ENCODE results near the gene DCXR.

DNA sequence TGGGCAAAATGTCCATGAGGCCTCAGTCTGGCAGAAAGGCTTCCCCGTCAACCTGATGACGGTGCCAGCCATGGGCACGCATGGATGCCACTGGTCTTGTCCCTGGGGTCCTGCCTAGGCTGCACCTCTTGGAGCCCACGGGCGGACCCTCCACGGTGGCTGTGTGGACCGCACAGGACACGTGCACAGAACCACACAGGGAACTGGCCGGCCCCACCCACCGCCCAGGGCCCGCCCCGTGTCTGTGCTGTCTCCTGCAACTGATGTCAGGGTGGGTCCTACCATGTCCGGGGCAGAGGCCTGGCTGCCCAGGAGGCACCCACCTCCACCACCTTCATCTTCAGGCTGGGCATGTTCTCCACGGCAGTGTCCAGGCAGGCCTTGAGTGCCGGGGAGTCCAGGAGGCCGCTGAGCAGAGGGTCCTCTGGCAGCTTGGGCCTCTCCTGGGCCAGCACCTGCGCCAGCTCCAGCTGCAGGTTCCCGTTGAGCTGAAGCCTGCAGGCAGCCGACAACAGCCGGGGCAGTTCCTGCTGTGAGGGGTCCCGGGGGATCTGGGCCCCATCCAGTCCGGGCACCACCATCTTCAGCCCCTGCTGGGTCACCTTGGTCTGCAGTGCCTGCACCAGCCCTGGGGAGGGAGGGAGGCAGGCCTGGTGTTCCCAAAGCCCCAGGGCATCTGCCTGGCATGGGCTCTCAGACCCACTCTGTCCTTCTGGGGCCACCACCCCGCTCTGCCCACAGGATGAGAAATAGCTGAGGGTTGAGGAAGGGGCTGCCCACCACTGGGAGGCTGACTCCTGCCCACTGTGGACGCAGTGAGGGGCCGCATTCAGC, 48.7 kb upstream of the DCXR start:
- TF ChIP-seq, protein P1, sequence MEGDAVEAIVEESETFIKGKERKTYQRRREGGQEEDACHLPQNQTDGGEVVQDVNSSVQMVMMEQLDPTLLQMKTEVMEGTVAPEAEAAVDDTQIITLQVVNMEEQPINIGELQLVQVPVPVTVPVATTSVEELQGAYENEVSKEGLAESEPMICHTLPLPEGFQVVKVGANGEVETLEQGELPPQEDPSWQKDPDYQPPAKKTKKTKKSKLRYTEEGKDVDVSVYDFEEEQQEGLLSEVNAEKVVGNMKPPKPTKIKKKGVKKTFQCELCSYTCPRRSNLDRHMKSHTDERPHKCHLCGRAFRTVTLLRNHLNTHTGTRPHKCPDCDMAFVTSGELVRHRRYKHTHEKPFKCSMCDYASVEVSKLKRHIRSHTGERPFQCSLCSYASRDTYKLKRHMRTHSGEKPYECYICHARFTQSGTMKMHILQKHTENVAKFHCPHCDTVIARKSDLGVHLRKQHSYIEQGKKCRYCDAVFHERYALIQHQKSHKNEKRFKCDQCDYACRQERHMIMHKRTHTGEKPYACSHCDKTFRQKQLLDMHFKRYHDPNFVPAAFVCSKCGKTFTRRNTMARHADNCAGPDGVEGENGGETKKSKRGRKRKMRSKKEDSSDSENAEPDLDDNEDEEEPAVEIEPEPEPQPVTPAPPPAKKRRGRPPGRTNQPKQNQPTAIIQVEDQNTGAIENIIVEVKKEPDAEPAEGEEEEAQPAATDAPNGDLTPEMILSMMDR (conservative IDR thresholded peaks at IDR 0.05; ENCODE audit: low read depth in 2 of 2) = no peak
- TF ChIP-seq POLR2AphosphoS5 (IDR thresholded peaks at IDR 0.05; ENCODE audit: low read depth) (no peak), EZH2phosphoT487 (IDR thresholded peaks at IDR 0.05; ENCODE audit: unreplicated experiment) (no peak), EZH2 (IDR thresholded peaks at IDR 0.05; ENCODE audit: low read depth, unreplicated experiment) (no peak), JUNB (IDR thresholded peaks at IDR 0.05; ENCODE audit: unreplicated experiment) (no peak), CREB1 (CRISPR knock-in tag; IDR thresholded peaks at IDR 0.05; ENCODE audit: low read depth) (no peak), STAT1 (IDR thresholded peaks at IDR 0.05; ENCODE audit: unreplicated experiment) (no peak), ZNF331 (CRISPR knock-in tag; IDR thresholded peaks at IDR 0.05; ENCODE audit: low read depth) (no peak), NANOG (IDR thresholded peaks at IDR 0.05; ENCODE audit: borderline replicate concordance) (no peak), ZNF114 (CRISPR knock-in tag; IDR thresholded peaks at IDR 0.05) (no peak)
- TF ChIP-seq, protein P2, sequence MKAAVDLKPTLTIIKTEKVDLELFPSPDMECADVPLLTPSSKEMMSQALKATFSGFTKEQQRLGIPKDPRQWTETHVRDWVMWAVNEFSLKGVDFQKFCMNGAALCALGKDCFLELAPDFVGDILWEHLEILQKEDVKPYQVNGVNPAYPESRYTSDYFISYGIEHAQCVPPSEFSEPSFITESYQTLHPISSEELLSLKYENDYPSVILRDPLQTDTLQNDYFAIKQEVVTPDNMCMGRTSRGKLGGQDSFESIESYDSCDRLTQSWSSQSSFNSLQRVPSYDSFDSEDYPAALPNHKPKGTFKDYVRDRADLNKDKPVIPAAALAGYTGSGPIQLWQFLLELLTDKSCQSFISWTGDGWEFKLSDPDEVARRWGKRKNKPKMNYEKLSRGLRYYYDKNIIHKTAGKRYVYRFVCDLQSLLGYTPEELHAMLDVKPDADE (IDR thresholded peaks at IDR 0.05) = no peak
- TF ChIP-seq, protein P3, sequence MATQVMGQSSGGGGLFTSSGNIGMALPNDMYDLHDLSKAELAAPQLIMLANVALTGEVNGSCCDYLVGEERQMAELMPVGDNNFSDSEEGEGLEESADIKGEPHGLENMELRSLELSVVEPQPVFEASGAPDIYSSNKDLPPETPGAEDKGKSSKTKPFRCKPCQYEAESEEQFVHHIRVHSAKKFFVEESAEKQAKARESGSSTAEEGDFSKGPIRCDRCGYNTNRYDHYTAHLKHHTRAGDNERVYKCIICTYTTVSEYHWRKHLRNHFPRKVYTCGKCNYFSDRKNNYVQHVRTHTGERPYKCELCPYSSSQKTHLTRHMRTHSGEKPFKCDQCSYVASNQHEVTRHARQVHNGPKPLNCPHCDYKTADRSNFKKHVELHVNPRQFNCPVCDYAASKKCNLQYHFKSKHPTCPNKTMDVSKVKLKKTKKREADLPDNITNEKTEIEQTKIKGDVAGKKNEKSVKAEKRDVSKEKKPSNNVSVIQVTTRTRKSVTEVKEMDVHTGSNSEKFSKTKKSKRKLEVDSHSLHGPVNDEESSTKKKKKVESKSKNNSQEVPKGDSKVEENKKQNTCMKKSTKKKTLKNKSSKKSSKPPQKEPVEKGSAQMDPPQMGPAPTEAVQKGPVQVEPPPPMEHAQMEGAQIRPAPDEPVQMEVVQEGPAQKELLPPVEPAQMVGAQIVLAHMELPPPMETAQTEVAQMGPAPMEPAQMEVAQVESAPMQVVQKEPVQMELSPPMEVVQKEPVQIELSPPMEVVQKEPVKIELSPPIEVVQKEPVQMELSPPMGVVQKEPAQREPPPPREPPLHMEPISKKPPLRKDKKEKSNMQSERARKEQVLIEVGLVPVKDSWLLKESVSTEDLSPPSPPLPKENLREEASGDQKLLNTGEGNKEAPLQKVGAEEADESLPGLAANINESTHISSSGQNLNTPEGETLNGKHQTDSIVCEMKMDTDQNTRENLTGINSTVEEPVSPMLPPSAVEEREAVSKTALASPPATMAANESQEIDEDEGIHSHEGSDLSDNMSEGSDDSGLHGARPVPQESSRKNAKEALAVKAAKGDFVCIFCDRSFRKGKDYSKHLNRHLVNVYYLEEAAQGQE (IDR thresholded peaks at IDR 0.05; ENCODE audit: unreplicated experiment) = no peak
- TF ChIP-seq, protein P4, sequence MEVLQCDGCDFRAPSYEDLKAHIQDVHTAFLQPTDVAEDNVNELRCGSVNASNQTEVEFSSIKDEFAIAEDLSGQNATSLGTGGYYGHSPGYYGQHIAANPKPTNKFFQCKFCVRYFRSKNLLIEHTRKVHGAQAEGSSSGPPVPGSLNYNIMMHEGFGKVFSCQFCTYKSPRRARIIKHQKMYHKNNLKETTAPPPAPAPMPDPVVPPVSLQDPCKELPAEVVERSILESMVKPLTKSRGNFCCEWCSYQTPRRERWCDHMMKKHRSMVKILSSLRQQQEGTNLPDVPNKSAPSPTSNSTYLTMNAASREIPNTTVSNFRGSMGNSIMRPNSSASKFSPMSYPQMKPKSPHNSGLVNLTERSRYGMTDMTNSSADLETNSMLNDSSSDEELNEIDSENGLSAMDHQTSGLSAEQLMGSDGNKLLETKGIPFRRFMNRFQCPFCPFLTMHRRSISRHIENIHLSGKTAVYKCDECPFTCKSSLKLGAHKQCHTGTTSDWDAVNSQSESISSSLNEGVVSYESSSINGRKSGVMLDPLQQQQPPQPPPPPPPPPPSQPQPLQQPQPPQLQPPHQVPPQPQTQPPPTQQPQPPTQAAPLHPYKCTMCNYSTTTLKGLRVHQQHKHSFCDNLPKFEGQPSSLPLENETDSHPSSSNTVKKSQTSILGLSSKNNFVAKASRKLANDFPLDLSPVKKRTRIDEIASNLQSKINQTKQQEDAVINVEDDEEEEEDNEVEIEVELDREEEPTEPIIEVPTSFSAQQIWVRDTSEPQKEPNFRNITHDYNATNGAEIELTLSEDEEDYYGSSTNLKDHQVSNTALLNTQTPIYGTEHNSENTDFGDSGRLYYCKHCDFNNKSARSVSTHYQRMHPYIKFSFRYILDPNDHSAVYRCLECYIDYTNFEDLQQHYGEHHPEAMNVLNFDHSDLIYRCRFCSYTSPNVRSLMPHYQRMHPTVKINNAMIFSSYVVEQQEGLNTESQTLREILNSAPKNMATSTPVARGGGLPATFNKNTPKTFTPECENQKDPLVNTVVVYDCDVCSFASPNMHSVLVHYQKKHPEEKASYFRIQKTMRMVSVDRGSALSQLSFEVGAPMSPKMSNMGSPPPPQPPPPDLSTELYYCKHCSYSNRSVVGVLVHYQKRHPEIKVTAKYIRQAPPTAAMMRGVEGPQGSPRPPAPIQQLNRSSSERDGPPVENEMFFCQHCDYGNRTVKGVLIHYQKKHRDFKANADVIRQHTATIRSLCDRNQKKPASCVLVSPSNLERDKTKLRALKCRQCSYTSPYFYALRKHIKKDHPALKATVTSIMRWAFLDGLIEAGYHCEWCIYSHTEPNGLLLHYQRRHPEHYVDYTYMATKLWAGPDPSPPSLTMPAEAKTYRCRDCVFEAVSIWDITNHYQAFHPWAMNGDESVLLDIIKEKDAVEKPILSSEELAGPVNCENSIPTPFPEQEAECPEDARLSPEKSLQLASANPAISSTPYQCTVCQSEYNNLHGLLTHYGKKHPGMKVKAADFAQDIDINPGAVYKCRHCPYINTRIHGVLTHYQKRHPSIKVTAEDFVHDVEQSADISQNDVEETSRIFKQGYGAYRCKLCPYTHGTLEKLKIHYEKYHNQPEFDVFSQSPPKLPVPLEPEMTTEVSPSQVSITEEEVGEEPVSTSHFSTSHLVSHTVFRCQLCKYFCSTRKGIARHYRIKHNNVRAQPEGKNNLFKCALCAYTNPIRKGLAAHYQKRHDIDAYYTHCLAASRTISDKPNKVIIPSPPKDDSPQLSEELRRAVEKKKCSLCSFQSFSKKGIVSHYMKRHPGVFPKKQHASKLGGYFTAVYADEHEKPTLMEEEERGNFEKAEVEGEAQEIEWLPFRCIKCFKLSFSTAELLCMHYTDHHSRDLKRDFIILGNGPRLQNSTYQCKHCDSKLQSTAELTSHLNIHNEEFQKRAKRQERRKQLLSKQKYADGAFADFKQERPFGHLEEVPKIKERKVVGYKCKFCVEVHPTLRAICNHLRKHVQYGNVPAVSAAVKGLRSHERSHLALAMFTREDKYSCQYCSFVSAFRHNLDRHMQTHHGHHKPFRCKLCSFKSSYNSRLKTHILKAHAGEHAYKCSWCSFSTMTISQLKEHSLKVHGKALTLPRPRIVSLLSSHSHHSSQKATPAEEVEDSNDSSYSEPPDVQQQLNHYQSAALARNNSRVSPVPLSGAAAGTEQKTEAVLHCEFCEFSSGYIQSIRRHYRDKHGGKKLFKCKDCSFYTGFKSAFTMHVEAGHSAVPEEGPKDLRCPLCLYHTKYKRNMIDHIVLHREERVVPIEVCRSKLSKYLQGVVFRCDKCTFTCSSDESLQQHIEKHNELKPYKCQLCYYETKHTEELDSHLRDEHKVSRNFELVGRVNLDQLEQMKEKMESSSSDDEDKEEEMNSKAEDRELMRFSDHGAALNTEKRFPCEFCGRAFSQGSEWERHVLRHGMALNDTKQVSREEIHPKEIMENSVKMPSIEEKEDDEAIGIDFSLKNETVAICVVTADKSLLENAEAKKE (CRISPR knock-in tag; IDR thresholded peaks at IDR 0.05) = no peak

Measured in GM23338 (cell line).